HEK293T (cell line): Measurements from ENCODE around the gene OTUD3.

Experiments
- ARNT ChIP-seq: fragments of 450-650 bp; IDR thresholded peaks from 2 replicates; pipeline ENCODE4 v1.6.1; 2017; ENCODE audit warnings: mild to moderate bottlenecking
- BHLHE40 ChIP-seq: fragments of 450-650 bp; IDR thresholded peaks from 2 replicates; pipeline ENCODE4 v1.6.1; 2016; ENCODE audit warnings: mild to moderate bottlenecking, moderate library complexity, borderline replicate concordance
- CTBP1 ChIP-seq: fragments of 450-650 bp; IDR thresholded peaks from 2 replicates; pipeline ENCODE4 v1.6.1; 2016; ENCODE audit warnings: borderline replicate concordance
- FOXK2 ChIP-seq: fragments of 450-650 bp; IDR thresholded peaks from 2 replicates; pipeline ENCODE4 v1.6.1; 2016; ENCODE audit warnings: mild to moderate bottlenecking
- FOXM1 ChIP-seq: fragments of 450-650 bp; IDR thresholded peaks from 2 replicates; pipeline ENCODE4 v1.6.1; 2017; ENCODE audit warnings: mild to moderate bottlenecking, borderline replicate concordance
- HDGF ChIP-seq: fragments of 450-650 bp; IDR thresholded peaks from 2 replicates; pipeline ENCODE4 v1.6.1; 2017; ENCODE audit warnings: antibody characterized with exemption, borderline replicate concordance
- L3MBTL2 ChIP-seq: fragments of 450-650 bp; conservative IDR thresholded peaks from 2 replicates; pipeline ENCODE4 v1.6.1; 2016; ENCODE audit warnings: mild to moderate bottlenecking
- PKNOX1 ChIP-seq: fragments of 450-650 bp; IDR thresholded peaks from 2 replicates; pipeline ENCODE4 v1.6.1; 2016
- SP1 ChIP-seq: fragments of 450-650 bp; IDR thresholded peaks from 2 replicates; pipeline ENCODE4 v1.6.1; 2017
- SUZ12 ChIP-seq: fragments of 450-650 bp; IDR thresholded peaks from 2 replicates; pipeline ENCODE4 v1.6.1; 2016; ENCODE audit warnings: mild to moderate bottlenecking
- TARDBP ChIP-seq: fragments of 450-650 bp; IDR thresholded peaks from 2 replicates; pipeline ENCODE4 v1.6.1; 2016

- no peak for TF ChIP-seq PKNOX1
- TF ChIP-seq FOXM1 = no peak
- TF ChIP-seq L3MBTL2 = no peak
- TF ChIP-seq TARDBP = no peak
- TF ChIP-seq SUZ12 = no peak
- TF ChIP-seq ARNT = no peak
- TF ChIP-seq BHLHE40 = no peak
- TF ChIP-seq FOXK2 = no peak
- no peak for TF ChIP-seq SP1
- no peak for TF ChIP-seq HDGF
- TF ChIP-seq CTBP1 = no peak
These were observed 30.2 kb upstream of the OTUD3 start for GRCh38 chr1:19852036-19852435.
